ENCODE results near the gene MYO15A. TPM values are rescaled to one million over a fixed set of nuclear protein-coding genes. Genes with fewer than 3 reads are reported as not detected.

MYO15A gene
- total and polyA plus RNA-seq, 9 donors = 1.5 to 5.4 (median 3.2) TPM

DNA sequence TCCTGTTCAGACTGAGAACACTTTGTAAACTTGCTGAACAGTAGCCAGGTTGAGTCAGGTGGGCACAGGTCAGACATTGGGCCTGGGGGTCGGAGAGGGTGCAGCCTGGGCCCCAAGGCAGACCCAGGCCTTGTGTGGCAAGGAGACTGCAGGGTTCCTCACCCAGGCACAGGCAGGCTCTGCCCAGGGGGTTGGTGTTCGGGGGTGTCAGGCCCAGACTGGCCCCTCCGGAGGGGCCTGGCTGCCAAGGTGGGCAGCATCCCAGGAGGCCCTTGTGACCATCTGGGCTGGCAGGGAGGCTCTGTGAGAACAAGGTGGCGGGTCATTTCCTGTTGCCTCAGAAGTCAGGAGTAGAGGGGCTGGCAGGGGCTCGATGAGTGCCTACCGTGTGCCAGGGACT is 585 bp upstream of the MYO15A start:
- Histone ChIP-seq H3K9me3 (no peaks in the 10 kb centered on the region), H3K27ac (no peak overlapping the region), H3K4me3 (no peak overlapping the region), H3K4me1 (ENCODE audit: insufficient read depth) (no peaks in the 10 kb centered on the region), H3K36me3 (no peaks in the 10 kb centered on the region), H3K27me3 (no peaks in the 10 kb centered on the region)
- TF ChIP-seq EP300 (IDR thresholded peaks at IDR 0.05) = no peak
- TF ChIP-seq POLR2A (IDR thresholded peaks at IDR 0.05) = no peak
- WGBS, 3 donors = 57 to 58% (median 58%) methylated on average over 6 of the region's 6 CpGs
- DNase-seq = no peak
- intact Hi-C loops (cut with DNase I) = no loop called here

DNA sequence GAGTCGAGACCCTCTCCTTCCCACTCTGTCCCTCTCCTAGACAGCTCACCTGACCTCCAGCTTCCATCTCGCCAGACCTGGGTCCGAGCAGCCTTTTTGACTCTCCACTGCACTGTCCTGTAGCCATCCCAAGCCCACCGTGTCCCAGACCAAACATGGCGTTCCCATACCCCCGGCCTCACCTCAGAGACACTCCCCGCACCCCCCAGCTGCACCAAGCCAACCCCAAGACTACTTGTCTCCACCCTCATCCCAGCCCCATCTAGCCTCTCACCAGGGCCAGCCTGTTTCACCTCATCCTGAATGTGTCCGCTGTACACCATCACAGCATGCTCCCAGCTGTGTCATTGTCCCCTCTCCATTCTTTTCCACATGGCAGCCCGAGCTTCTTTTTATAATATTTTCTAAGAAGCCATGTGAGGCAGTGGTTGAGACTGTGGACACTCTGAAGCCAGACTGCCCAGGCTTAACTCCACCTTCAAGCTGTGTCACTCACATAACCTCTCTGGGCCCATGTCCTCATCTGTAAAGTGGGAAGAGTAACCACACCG is 1.5 kb downstream of the MYO15A start:
- Histone ChIP-seq H3K9me3 (no peaks in the 10 kb centered on the region), H3K27ac (no peak overlapping the region), H3K27me3 (no peaks in the 10 kb centered on the region), H3K36me3 (no peaks in the 10 kb centered on the region), H3K4me1 (ENCODE audit: insufficient read depth) (no peaks in the 10 kb centered on the region), H3K4me3 (no peak overlapping the region)
- 68 to 76% (median 69%) methylated on average over 10 of the region's 10 CpGs for WGBS, 3 donors
- intact Hi-C loops (cut with DNase I) = no loop called here
- no peak for DNase-seq
- TF ChIP-seq POLR2A (IDR thresholded peaks at IDR 0.05) (no peak), EP300 (IDR thresholded peaks at IDR 0.05) (no peak)
- TF ChIP-seq, protein P1, sequence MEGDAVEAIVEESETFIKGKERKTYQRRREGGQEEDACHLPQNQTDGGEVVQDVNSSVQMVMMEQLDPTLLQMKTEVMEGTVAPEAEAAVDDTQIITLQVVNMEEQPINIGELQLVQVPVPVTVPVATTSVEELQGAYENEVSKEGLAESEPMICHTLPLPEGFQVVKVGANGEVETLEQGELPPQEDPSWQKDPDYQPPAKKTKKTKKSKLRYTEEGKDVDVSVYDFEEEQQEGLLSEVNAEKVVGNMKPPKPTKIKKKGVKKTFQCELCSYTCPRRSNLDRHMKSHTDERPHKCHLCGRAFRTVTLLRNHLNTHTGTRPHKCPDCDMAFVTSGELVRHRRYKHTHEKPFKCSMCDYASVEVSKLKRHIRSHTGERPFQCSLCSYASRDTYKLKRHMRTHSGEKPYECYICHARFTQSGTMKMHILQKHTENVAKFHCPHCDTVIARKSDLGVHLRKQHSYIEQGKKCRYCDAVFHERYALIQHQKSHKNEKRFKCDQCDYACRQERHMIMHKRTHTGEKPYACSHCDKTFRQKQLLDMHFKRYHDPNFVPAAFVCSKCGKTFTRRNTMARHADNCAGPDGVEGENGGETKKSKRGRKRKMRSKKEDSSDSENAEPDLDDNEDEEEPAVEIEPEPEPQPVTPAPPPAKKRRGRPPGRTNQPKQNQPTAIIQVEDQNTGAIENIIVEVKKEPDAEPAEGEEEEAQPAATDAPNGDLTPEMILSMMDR (IDR thresholded peaks at IDR 0.05) = no peak

DNA sequence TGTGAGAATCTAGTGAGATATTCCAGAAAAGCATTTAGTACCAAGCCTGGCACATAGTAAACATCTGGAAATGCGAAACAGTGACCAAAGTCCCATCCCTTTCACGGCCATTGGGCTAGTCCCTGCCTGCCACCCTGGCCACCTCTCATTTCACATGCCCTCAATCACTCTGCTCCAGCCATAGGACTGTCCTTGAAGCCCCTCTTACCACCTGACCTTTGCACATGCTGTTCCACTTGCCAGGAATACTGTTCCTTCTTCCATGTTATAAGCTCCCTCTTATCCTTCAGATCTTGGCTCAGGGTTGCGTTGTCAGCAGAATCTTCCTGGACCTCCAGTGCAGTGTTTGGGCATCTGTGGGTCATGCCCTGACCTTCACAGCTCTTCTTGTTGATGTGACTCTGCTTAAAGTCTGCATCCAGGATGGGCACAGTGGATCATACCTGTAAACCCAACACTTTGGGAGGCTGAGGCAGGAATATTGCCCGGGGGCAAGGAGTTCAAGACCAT is 2.1 kb downstream of the MYO15A start:
- TF ChIP-seq, protein P1 (IDR thresholded peaks at IDR 0.05) = no peak
- TF ChIP-seq EP300 (IDR thresholded peaks at IDR 0.05) = no peak
- no peak for TF ChIP-seq POLR2A (IDR thresholded peaks at IDR 0.05)
- WGBS, 3 donors = 70 to 83% (median 79%) methylated on average over 4 of the region's 4 CpGs
- no peaks in the 10 kb centered on the region for H3K9me3 ChIP-seq
- no peaks in the 10 kb centered on the region for H3K4me1 ChIP-seq (ENCODE audit: insufficient read depth)
- H3K4me3 ChIP-seq = no peak overlapping the region
- no peaks in the 10 kb centered on the region for H3K27me3 ChIP-seq
- H3K36me3 ChIP-seq = no peaks in the 10 kb centered on the region
- no peak for DNase-seq
- no peak overlapping the region for H3K27ac ChIP-seq
- intact Hi-C loops (cut with DNase I) = no loop called here

DNA sequence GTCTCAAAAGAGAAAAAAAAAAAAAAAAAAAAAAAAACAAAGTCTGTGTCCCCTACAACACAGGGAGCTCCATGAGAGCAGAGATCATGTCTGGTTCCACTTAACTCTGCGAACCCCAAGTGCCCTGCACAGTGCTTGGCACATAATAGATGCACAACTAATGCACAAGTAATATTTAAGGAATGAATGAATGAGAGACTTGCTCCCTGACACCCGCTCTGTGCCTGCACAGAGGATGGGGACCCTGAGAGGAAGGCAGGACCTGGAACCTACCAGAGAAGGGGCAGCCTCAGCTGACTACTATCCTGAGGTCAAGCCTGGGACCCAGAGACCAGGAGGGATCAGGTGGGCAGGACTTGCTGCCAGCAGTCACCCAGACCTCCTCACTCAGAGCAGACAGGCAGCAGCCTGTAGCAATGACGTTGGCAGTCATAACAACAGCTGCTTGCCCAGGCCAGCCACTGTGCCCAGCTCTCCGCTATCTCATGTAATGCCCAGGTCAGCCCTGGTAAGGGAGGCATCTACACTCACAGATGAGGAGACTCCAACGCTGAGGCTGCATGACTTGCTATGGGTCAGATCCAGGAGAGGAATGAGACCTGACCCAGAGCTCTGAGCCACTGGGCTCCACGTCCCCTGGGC is 2.9 kb downstream of the MYO15A start:
- no peak overlapping the region for H3K4me3 ChIP-seq
- H3K9me3 ChIP-seq = no peaks in the 10 kb centered on the region
- intact Hi-C loops (cut with DNase I) = no loop called here
- no peak for TF ChIP-seq EP300 (IDR thresholded peaks at IDR 0.05)
- TF ChIP-seq POLR2A (IDR thresholded peaks at IDR 0.05) = no peak
- TF ChIP-seq, protein P1 (IDR thresholded peaks at IDR 0.05) = no peak
- H3K36me3 ChIP-seq = no peaks in the 10 kb centered on the region
- H3K27me3 ChIP-seq = no peaks in the 10 kb centered on the region
- H3K4me1 ChIP-seq (ENCODE audit: insufficient read depth) = no peaks in the 10 kb centered on the region
- DNase-seq = no peak
- no peak overlapping the region for H3K27ac ChIP-seq
- WGBS, 3 donors = 60 to 72% (median 62%) methylated on average over 6 of the region's 6 CpGs

DNA sequence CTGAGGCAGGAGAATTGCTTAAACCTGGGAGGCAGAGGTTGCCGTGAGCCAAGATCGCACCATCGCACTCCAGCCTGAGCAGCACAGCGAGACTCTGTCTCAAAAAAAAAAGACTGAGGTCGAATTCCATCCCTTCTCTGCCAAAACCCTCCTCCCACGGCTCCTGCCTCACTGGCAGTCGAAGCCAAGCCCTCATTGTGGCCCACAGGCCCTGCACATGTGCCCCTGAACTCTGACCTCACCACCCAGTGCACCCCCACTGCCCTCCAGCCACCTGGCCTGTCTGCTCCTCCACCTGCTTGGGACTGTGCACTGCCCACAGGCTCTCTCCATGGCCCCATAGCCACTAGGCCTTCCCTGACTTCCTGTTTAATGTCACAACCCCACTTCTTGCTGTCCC is 7.0 kb downstream of the MYO15A start:
- 52 to 58% (median 54%) methylated on average over 7 of the region's 7 CpGs for WGBS, 3 donors
- H3K27me3 ChIP-seq = no peaks in the 10 kb centered on the region
- no peak overlapping the region for H3K4me3 ChIP-seq

More for the DNA sequence above, 7.0 kb downstream of the MYO15A start:
- DNase-seq = no peak
- intact Hi-C loops (cut with DNase I) = no loop called here
- H3K9me3 ChIP-seq = no peaks in the 10 kb centered on the region
- no peak for TF ChIP-seq POLR2A (IDR thresholded peaks at IDR 0.05)
- TF ChIP-seq EP300 (IDR thresholded peaks at IDR 0.05) = no peak
- TF ChIP-seq, protein P1 (IDR thresholded peaks at IDR 0.05) = no peak
- no peaks in the 10 kb centered on the region for H3K36me3 ChIP-seq
- no peaks in the 10 kb centered on the region for H3K4me1 ChIP-seq (ENCODE audit: insufficient read depth)
- no peak overlapping the region for H3K27ac ChIP-seq
